C4-2B (cell line): Measurements from ENCODE around the gene SLC9A9.

Experiments used
- H3K27ac ChIP-seq: fragments of 450-650 bp; 2 replicates; pipeline ENCODE4 v1.5.1; 2017
- CTCF ChIP-seq: fragments of 450-650 bp; conservative IDR thresholded peaks from 2 replicates; pipeline ENCODE4 v1.5.1; 2017; ENCODE audit warnings: mild to moderate bottlenecking
- ZFX ChIP-seq: fragments of 450-650 bp; IDR thresholded peaks from 2 replicates; pipeline ENCODE4 v1.6.1; 2017

The SLC9A9 gene

GRCh38 chr3:143794793-143795462, 53.3 kb downstream of the SLC9A9 start:
- H3K27ac ChIP-seq, result no peak overlapping the region
- TF ChIP-seq ZFX, result no peak

DNA sequence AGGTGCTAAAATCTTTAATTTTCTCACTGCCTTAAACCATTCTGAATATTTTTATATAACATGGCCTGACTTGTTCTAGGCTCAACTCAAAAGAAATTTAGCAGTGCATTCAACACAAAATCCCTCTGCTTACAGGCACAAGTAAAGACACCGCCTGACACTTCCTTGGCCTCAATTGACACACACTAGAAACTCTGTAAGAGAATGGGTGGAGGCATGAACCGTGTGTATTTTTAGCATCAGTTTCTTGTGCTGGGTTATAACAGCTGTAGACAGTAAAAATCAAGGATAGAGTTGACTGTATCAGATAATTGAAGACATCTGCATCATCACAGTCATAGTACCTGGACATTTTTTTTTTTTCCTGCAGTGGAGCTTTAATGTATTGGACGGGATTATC, 54.3 kb downstream of the SLC9A9 start:
- TF ChIP-seq ZFX (no peak), CTCF (no peak)
- H3K27ac ChIP-seq, result no peak overlapping the region

- TF ChIP-seq CTCF (no peak), ZFX (no peak)
- no peak overlapping the region for H3K27ac ChIP-seq
These were observed 56.9 kb downstream of the SLC9A9 start for GRCh38 chr3:143791386-143791785.

DNA sequence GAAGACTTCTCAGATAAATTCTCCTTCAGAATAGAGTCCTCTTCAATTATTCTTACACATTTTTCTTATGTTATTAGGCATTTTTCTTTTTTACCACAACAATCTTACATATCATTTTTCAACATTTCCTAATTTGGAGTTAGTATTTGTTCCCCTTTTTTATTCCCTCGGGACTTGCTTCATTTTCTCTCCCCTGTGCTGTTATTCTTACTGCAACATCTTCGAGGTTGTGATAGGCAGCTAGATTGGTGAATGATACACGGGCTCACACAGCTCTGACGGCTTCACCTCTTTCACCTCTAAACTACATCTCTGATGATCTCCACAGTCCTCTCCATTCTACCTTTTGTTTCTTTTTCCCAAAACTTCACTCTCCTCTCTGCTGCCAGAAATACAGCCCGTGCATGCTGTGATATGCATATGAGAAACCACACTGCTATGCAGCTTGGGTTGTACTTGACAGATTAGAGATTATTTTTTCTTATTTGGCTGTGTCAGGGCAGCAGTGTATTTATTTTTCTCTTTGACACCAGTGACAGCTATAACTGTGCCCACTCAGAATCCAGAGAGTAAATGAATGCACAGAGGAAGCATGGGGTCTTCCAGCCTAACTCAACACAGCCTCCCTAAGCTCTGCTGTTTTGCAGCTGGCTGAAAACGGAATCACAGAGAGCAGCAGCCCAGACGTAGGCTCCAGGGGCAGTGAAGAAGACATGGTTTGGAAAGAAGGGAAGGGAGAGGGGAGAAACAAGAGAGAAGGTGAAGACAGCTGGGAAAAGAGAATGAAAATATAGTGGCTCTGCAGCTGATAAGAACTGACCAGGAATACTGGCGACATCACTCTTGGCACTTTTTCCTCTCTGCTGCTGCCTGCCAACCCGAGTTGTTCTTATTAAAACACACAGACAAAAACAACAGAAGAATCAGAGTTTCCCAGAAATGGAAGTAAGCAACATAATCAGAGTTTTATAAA, 61.8 kb downstream of the SLC9A9 start:
- no peak for TF ChIP-seq CTCF
- TF ChIP-seq ZFX, result no peak
- H3K27ac ChIP-seq, result no peak overlapping the region

- no peak overlapping the region for H3K27ac ChIP-seq
- TF ChIP-seq CTCF (no peak), ZFX (no peak)
These were observed 63.8 kb downstream of the SLC9A9 start for GRCh38 chr3:143784446-143784845.

GRCh38 chr3:143783851-143784370, 64.4 kb downstream of the SLC9A9 start:
- TF ChIP-seq CTCF, result no peak
- TF ChIP-seq ZFX, result no peak
- H3K27ac ChIP-seq, result no peak overlapping the region

- peak; percentile 86 for TF ChIP-seq CTCF
- TF ChIP-seq ZFX, result no peak
- H3K27ac ChIP-seq, result no peak overlapping the region
These were observed 72.8 kb downstream of the SLC9A9 start for GRCh38 chr3:143775459-143775858.
